ENCODE data around the gene PPA2.

Gene PPA2

DNA sequence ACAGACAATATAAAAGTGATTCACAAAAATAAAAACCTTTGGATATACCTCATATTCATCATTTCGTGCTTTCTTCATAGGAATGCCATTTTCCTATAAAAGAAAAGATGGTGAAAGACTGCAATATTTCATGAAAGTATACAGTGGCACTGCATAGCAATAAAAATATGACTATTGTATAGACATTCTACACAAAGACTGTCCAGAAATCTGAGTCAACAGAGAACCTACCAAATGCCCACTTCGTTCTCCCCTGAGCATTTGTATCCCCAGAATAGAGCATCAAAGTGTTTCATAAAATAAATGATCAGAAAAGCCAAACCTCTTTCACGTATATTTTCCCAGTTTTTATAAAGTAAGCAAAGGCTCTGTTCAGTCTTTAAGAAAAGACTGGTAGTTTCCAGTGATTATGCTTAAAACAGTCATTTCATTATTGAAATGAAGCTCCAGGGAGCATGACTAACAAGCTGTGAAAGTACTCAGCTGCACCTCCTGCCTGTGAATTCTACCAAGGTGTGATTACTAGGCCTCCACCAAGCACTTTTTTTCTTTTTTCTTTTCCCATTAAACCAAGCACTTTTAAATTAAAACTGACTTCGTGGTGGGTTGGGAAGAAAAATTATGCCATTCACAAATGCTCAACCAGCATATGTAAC is 20.2 kb downstream of the PPA2 start:
- Histone ChIP-seq H3K4me3 (replicated peaks; ENCODE audit: insufficient read depth, low read length) (no peak overlapping the region), H3K27me3 (ENCODE audit: insufficient read depth, poor library complexity, severe bottlenecking) (no peaks in the 10 kb centered on the region), H3K27ac (replicated peaks) (no peak overlapping the region)
- TF ChIP-seq, protein P1, sequence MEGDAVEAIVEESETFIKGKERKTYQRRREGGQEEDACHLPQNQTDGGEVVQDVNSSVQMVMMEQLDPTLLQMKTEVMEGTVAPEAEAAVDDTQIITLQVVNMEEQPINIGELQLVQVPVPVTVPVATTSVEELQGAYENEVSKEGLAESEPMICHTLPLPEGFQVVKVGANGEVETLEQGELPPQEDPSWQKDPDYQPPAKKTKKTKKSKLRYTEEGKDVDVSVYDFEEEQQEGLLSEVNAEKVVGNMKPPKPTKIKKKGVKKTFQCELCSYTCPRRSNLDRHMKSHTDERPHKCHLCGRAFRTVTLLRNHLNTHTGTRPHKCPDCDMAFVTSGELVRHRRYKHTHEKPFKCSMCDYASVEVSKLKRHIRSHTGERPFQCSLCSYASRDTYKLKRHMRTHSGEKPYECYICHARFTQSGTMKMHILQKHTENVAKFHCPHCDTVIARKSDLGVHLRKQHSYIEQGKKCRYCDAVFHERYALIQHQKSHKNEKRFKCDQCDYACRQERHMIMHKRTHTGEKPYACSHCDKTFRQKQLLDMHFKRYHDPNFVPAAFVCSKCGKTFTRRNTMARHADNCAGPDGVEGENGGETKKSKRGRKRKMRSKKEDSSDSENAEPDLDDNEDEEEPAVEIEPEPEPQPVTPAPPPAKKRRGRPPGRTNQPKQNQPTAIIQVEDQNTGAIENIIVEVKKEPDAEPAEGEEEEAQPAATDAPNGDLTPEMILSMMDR (IDR thresholded peaks at IDR 0.05; ENCODE audit: insufficient read depth, low read length): no peak
- TF ChIP-seq, protein P2, sequence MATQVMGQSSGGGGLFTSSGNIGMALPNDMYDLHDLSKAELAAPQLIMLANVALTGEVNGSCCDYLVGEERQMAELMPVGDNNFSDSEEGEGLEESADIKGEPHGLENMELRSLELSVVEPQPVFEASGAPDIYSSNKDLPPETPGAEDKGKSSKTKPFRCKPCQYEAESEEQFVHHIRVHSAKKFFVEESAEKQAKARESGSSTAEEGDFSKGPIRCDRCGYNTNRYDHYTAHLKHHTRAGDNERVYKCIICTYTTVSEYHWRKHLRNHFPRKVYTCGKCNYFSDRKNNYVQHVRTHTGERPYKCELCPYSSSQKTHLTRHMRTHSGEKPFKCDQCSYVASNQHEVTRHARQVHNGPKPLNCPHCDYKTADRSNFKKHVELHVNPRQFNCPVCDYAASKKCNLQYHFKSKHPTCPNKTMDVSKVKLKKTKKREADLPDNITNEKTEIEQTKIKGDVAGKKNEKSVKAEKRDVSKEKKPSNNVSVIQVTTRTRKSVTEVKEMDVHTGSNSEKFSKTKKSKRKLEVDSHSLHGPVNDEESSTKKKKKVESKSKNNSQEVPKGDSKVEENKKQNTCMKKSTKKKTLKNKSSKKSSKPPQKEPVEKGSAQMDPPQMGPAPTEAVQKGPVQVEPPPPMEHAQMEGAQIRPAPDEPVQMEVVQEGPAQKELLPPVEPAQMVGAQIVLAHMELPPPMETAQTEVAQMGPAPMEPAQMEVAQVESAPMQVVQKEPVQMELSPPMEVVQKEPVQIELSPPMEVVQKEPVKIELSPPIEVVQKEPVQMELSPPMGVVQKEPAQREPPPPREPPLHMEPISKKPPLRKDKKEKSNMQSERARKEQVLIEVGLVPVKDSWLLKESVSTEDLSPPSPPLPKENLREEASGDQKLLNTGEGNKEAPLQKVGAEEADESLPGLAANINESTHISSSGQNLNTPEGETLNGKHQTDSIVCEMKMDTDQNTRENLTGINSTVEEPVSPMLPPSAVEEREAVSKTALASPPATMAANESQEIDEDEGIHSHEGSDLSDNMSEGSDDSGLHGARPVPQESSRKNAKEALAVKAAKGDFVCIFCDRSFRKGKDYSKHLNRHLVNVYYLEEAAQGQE (IDR thresholded peaks at IDR 0.05; ENCODE audit: insufficient replicate concordance, low read depth): no peak
- TF ChIP-seq GABPA (IDR thresholded peaks at IDR 0.05; ENCODE audit: low read depth) (no peak), SPI1 (IDR thresholded peaks at IDR 0.05; ENCODE audit: borderline replicate concordance, low read depth) (no peak), POLR2AphosphoS5 (IDR thresholded peaks at IDR 0.05; ENCODE audit: low read depth) (no peak)
- DNase-seq (ENCODE audit: low read depth in 1 of 2, low spot score in 1 of 2): no peak

DNA sequence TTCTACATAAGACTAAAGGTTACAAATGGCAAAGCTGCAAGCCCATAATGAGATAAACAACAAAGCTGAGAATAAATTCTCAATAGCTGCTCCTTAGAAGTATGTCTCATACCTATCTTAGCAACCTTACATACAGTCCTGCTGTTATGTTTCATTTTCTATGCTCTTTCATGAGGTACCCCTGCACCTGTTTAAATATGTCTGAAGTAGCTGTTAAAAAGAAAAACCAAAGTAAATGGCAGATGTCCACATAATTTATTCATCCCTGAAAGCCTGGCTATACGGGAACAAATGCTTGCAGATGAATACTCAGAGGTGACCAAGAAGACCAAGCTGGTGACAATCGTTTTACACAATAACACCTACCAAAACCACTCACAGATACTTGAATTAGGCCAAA is 22.5 kb downstream of the PPA2 start:
- Histone ChIP-seq H3K27ac (replicated peaks) (no peak overlapping the region), H3K27me3 (ENCODE audit: insufficient read depth, poor library complexity, severe bottlenecking) (no peaks in the 10 kb centered on the region), H3K4me3 (replicated peaks; ENCODE audit: insufficient read depth, low read length) (no peak overlapping the region)
- TF ChIP-seq, protein P2 (IDR thresholded peaks at IDR 0.05; ENCODE audit: insufficient replicate concordance, low read depth): no peak
- TF ChIP-seq GABPA (IDR thresholded peaks at IDR 0.05; ENCODE audit: low read depth) (no peak), POLR2AphosphoS5 (IDR thresholded peaks at IDR 0.05; ENCODE audit: low read depth) (no peak), SPI1 (IDR thresholded peaks at IDR 0.05; ENCODE audit: borderline replicate concordance, low read depth) (no peak)
- TF ChIP-seq, protein P1 (IDR thresholded peaks at IDR 0.05; ENCODE audit: insufficient read depth, low read length): no peak
- no peak for DNase-seq (ENCODE audit: low read depth in 1 of 2, low spot score in 1 of 2)

DNA sequence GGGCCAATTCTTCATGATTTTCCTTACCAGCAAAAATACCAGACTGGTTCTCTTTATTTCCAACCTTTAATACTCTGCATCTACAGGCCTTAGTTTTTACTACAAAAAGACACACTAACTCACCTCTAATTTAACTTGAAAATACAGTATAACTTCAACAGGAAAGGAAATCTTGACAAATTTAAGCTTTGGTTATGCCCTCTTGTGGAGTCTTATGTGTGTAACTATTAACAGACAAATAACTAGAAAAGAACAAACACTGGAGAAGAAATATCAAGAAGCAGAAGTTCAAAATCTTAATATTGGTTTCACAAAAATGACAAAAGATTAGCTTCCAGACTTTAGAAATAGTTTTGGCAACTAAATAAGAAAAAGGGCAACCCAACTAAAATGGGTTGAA is 33.0 kb downstream of the PPA2 start:
- no peak for DNase-seq (ENCODE audit: low read depth in 1 of 2, low spot score in 1 of 2)
- TF ChIP-seq, protein P1 (IDR thresholded peaks at IDR 0.05; ENCODE audit: insufficient read depth, low read length): no peak
- no peak for TF ChIP-seq POLR2AphosphoS5 (IDR thresholded peaks at IDR 0.05; ENCODE audit: low read depth)
- H3K27me3 ChIP-seq (ENCODE audit: insufficient read depth, poor library complexity, severe bottlenecking): no peaks in the 10 kb centered on the region
- no peak overlapping the region for H3K27ac ChIP-seq (replicated peaks)
- no peak overlapping the region for H3K4me3 ChIP-seq (replicated peaks; ENCODE audit: insufficient read depth, low read length)

DNA sequence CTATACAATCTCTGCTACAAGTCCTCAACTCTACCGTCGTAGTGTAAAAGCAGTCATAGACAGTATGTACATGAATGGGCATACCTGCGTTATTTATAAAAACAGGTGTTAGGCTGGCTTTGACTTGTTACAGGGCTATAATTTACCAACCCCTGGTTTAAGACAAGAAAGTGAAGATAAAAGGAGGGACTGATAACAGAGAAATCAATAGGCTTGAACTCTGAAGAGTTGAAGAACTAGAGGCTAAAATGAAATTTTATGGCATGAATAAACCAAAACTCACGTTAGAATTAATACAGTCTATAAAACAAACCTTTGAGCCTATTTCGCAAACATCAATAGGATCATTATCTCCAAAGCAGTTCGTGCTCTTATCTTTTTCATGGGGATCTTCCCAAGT is 36.2 kb downstream of the PPA2 start:
- Histone ChIP-seq H3K4me3 (replicated peaks; ENCODE audit: insufficient read depth, low read length) (no peak overlapping the region), H3K27ac (replicated peaks) (no peak overlapping the region), H3K27me3 (ENCODE audit: insufficient read depth, poor library complexity, severe bottlenecking) (no peaks in the 10 kb centered on the region)
- no peak for DNase-seq (ENCODE audit: low read depth in 1 of 2, low spot score in 1 of 2)
- no peak for TF ChIP-seq GABPA (IDR thresholded peaks at IDR 0.05; ENCODE audit: low read depth)
- TF ChIP-seq, protein P1 (IDR thresholded peaks at IDR 0.05; ENCODE audit: insufficient read depth, low read length): no peak
- no peak for TF ChIP-seq SPI1 (IDR thresholded peaks at IDR 0.05; ENCODE audit: borderline replicate concordance, low read depth)

Measured in HL-60 (cell line).